ENCODE measurements around the gene PPM1G.

Gene PPM1G

GRCh38 chr2:27445155-27445554 is 35.8 kb upstream of the PPM1G start:
- TF ChIP-seq CTCF (IDR thresholded peaks at IDR 0.05; ENCODE audit: extremely low read depth, insufficient read depth, missing control alignments) = no peak
- DNase-seq (ENCODE audit: low spot score) = no peak
- in situ Hi-C loops (cut with MboI; ENCODE audit: low pct_unique_long_range_greater_than_20kb, low sequenced_read_pairs, unreplicated experiment) = no loop called here

GRCh38 chr2:27442920-27443282 is 33.5 kb upstream of the PPM1G start:
- peak; percentile 19 for DNase-seq (ENCODE audit: low spot score)
- in situ Hi-C loops (cut with MboI; ENCODE audit: low pct_unique_long_range_greater_than_20kb, low sequenced_read_pairs, unreplicated experiment) = no loop called here
- no peak for TF ChIP-seq CTCF (IDR thresholded peaks at IDR 0.05; ENCODE audit: extremely low read depth, insufficient read depth, missing control alignments)

DNA sequence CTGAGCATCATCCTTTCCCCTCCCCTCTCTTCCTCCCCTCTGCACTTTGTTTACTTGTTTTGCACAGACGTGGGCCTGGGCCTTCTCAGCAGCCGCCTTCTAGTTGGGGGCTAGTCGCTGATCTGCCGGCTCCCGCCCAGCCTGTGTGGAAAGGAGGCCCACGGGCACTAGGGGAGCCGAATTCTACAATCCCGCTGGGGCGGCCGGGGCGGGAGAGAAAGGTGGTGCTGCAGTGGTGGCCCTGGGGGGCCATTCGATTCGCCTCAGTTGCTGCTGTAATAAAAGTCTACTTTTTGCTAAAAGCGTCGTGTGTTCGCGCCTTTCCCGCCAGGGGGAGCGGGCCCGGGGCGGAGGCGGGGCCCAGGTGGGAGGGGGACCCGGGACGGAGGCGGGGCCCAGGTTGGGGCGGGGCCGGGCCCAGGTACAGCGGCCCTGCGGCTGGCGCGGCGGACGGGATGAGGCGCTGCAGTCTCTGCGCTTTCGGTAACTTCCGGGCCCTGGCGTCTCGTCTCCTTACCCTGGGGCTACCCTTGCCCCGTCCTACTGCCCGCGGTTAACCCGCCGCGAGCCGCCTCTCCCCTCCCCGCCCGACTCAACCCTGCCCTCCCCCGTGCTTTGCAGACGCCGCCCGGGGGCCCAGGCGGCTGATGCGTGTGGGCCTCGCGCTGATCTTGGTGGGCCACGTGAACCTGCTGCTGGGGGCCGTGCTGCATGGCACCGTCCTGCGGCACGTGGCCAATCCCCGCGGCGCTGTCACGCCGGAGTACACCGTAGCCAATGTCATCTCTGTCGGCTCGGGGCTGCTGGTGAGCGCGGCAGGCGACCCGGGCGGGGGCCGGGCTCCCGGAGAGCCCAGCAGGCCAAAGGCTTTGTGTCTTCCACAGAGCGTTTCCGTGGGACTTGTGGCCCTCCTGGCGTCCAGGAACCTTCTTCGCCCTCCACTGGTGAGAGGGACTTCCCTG is 32.8 kb upstream of the PPM1G start, which contains the start of gene KRTCAP3:
TSS of gene KRTCAP3 (plus strand) at position 424 of the 962 bp plus-strand sequence. CDS start at position 456, 32 bp downstream.
- in situ Hi-C loops (cut with MboI; ENCODE audit: low pct_unique_long_range_greater_than_20kb, low sequenced_read_pairs, unreplicated experiment) = no loop called here
- DNase-seq (ENCODE audit: low spot score) = peak; percentile 65
- peak; percentile 16 for TF ChIP-seq CTCF (IDR thresholded peaks at IDR 0.05; ENCODE audit: extremely low read depth, insufficient read depth, missing control alignments)

GRCh38 chr2:27441226-27441926 is 32.0 kb upstream of the PPM1G start:
- no peak for TF ChIP-seq CTCF (IDR thresholded peaks at IDR 0.05; ENCODE audit: extremely low read depth, insufficient read depth, missing control alignments)
- in situ Hi-C loops (cut with MboI; ENCODE audit: low pct_unique_long_range_greater_than_20kb, low sequenced_read_pairs, unreplicated experiment) = no loop called here
- no peak for DNase-seq (ENCODE audit: low spot score)

- no peak for TF ChIP-seq CTCF (IDR thresholded peaks at IDR 0.05; ENCODE audit: extremely low read depth, insufficient read depth, missing control alignments)
- in situ Hi-C loops (cut with MboI; ENCODE audit: low pct_unique_long_range_greater_than_20kb, low sequenced_read_pairs, unreplicated experiment) = no loop called here
- no peak for DNase-seq (ENCODE audit: low spot score)
These were observed 26.2 kb upstream of the PPM1G start for GRCh38 chr2:27435628-27436027.

- DNase-seq (ENCODE audit: low spot score) = no peak
- no peak for TF ChIP-seq CTCF (IDR thresholded peaks at IDR 0.05; ENCODE audit: extremely low read depth, insufficient read depth, missing control alignments)
- in situ Hi-C loops (cut with MboI; ENCODE audit: low pct_unique_long_range_greater_than_20kb, low sequenced_read_pairs, unreplicated experiment) = no loop called here
These were observed 22.0 kb upstream of the PPM1G start for GRCh38 chr2:27431395-27431794.

Measured in GM13977 (cell line).